PFSK-1 (cell line): ENCODE measurements around the gene CD276.

Experiments
- POLR2AphosphoS5 ChIP-seq: IDR thresholded peaks from 2 replicates; pipeline ENCODE4 v1.6.1; 2012; ENCODE audit warnings: low read depth, mild to moderate bottlenecking, control low read depth, low read length, moderate library complexity
- SIN3A ChIP-seq: IDR thresholded peaks from 2 replicates; pipeline ENCODE4 v1.6.1; 2012; ENCODE audit warnings: mild to moderate bottlenecking, low read length, moderate library complexity, borderline replicate concordance; ENCODE audit not compliant: insufficient read depth
- TAF1 ChIP-seq: IDR thresholded peaks from 2 replicates; pipeline ENCODE4 v1.6.1; 2012; ENCODE audit warnings: low read length, control low read depth, borderline replicate concordance; ENCODE audit not compliant: insufficient read depth
- TF ChIP-seq, protein P1 (sequence below), 2 experiments: IDR thresholded peaks; 2 replicates each; pipeline versions ENCODE4 v1.6.1 to v1.8.0; 2011 to 2012; ENCODE audit warnings: low read depth in 2 of 2, low read length in 2 of 2, control low read depth in 1 of 2, inconsistent platforms in 1 of 2, mild to moderate bottlenecking in 1 of 2, moderate library complexity in 1 of 2; ENCODE audit not compliant: insufficient read depth in 1 of 2

DNA sequence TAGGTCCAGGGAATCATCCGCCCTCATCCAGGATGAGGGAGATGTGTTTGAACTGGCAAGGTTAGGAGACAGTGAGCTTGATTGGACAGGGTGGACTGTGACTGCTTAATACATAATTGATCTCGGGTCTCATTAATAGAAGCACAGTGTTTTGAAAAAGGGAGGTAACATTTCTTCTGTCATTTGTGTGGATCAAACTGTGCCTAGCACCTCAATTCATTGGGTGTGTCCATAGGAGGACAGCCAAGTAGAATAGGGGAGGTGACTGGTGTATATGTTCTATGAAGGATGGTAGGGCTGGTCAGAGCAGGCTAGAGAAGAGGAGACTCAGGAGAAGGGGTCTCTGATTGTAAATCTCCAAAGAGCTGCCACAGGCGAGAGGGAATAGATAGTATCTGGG is 71.8 kb downstream of the CD276 start:
- TF ChIP-seq POLR2AphosphoS5 (no peak), SIN3A (no peak), TAF1 (no peak)
- TF ChIP-seq, protein P1, sequence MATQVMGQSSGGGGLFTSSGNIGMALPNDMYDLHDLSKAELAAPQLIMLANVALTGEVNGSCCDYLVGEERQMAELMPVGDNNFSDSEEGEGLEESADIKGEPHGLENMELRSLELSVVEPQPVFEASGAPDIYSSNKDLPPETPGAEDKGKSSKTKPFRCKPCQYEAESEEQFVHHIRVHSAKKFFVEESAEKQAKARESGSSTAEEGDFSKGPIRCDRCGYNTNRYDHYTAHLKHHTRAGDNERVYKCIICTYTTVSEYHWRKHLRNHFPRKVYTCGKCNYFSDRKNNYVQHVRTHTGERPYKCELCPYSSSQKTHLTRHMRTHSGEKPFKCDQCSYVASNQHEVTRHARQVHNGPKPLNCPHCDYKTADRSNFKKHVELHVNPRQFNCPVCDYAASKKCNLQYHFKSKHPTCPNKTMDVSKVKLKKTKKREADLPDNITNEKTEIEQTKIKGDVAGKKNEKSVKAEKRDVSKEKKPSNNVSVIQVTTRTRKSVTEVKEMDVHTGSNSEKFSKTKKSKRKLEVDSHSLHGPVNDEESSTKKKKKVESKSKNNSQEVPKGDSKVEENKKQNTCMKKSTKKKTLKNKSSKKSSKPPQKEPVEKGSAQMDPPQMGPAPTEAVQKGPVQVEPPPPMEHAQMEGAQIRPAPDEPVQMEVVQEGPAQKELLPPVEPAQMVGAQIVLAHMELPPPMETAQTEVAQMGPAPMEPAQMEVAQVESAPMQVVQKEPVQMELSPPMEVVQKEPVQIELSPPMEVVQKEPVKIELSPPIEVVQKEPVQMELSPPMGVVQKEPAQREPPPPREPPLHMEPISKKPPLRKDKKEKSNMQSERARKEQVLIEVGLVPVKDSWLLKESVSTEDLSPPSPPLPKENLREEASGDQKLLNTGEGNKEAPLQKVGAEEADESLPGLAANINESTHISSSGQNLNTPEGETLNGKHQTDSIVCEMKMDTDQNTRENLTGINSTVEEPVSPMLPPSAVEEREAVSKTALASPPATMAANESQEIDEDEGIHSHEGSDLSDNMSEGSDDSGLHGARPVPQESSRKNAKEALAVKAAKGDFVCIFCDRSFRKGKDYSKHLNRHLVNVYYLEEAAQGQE (IDR thresholded peaks at IDR 0.05; ENCODE audit: insufficient read depth in 1 of 2, low read depth in 2 of 2, low read length in 2 of 2): no peak
